Ectodermal cell (in vitro differentiated cells): Measurements from ENCODE around the gene SARM1. TPM values are rescaled to one million over a fixed set of nuclear protein-coding genes. Genes with fewer than 3 reads are reported as not detected.

Experiments used
- H3K27ac ChIP-seq: 2 replicates; pipeline ENCODE4 v1.7.0; 2013; ENCODE audit warnings: mild to moderate bottlenecking, low read depth, low read length; ENCODE audit not compliant: insufficient read depth, poor library complexity, severe bottlenecking
- H3K27me3 ChIP-seq: 2 replicates; pipeline ENCODE4 v1.7.0; 2013; ENCODE audit warnings: mild to moderate bottlenecking, low read length; ENCODE audit not compliant: insufficient read depth, control insufficient read depth, poor library complexity, severe bottlenecking
- H3K36me3 ChIP-seq: one replicate; pipeline ENCODE4 v1.7.0; 2013; ENCODE audit warnings: low read length; ENCODE audit not compliant: control insufficient read depth, insufficient read depth
- H3K4me1 ChIP-seq: one replicate; pipeline ENCODE4 v1.7.0; 2013; ENCODE audit warnings: low read length; ENCODE audit not compliant: control insufficient read depth, insufficient read depth
- H3K4me3 ChIP-seq: 2 replicates; pipeline ENCODE4 v1.7.0; 2013; ENCODE audit warnings: low read depth, low read length, control low read depth; ENCODE audit not compliant: insufficient read depth
- H3K9me3 ChIP-seq: 2 replicates; pipeline ENCODE4 v1.7.0; 2013; ENCODE audit warnings: mild to moderate bottlenecking, low read length, moderate library complexity; ENCODE audit not compliant: control insufficient read depth
- WGBS, 2 experiments: methylation state at CpG; one replicate each; pipeline ENCODE4 v1.1.7; 2013; ENCODE audit warnings: missing lambda C conversion rate in 2 of 2; 5-methylcytosine and 5-hydroxymethylcytosine counted together
- polyA plus RNA-seq, 4 experiments: library from polyadenylated mRNA; stranded (reverse); fragments of 50-300 nt; gene quantifications; one replicate each; pipeline ENCODE4 v1.2.3, GENCODE V29; 2013

The SARM1 gene
- polyA plus RNA-seq (2013, experiment 1 of 4): 8.2 TPM
- 9.3 TPM for polyA plus RNA-seq (2013, experiment 2 of 4)
- polyA plus RNA-seq (2013, experiment 3 of 4): 4.6 TPM
- 6.4 TPM for polyA plus RNA-seq (2013, experiment 4 of 4)

- Histone ChIP-seq H3K4me3 (peak within 1 kb of the TSS; percentile 46), H3K4me1 (peaks cover 13% of the 10 kb centered on the region), H3K9me3 (no peaks in the 10 kb centered on the region), H3K36me3 (no peaks in the 10 kb centered on the region), H3K27ac (peak within 1 kb of the TSS; percentile 56), H3K27me3 (peaks cover 34% of the 10 kb centered on the region)
- whole genome bisulfite sequencing, 2 experiments: 0 to 1% methylated on average over 80 of the region's 80 CpGs
These were observed at the start of gene SARM1 for GRCh38 chr17:28371245-28372202. SARM1 (plus strand) TSS chr17:28371694; CDS start chr17:28372033, 339 bp downstream.

- WGBS, 2 experiments: 91 to 92% methylated on average over 4 to 5 of the region's 5 CpGs
These were observed 47.2 kb upstream of the SARM1 start for GRCh38 chr17:28324267-28324745.

DNA sequence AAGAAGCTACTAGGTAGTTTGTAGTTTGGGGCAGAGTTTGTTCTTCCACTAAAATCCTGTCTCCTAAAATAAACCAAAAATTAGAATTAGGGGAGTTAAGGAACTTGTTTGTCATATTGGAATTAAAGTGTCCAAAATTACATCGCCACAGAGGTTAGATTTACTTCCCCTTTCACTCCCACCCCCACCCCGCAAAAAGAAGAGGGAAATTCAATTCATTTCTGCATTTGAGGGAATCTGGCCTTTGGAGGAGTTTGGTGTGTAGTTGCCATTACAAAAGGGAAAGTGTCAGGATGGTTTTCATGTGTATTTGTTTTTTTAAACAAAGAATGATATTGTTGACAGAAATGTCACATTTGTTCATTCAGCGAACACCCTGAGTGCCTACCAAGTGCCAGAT, 46.7 kb upstream of the SARM1 start:
- Histone ChIP-seq H3K4me3 (no peak overlapping the region), H3K4me1 (peaks cover 21% of the 10 kb centered on the region), H3K27ac (no peak overlapping the region), H3K27me3 (no peaks in the 10 kb centered on the region), H3K36me3 (peaks cover 18% of the 10 kb centered on the region), H3K9me3 (no peaks in the 10 kb centered on the region)
- 99 to 100% methylated on average over 1 to 2 of the region's 3 CpGs for WGBS, 2 experiments

More at GRCh38 chr17:28324267-28324745, 47.2 kb upstream of the SARM1 start:
- Histone ChIP-seq H3K27ac (no peak overlapping the region), H3K9me3 (no peaks in the 10 kb centered on the region), H3K36me3 (peaks cover 17% of the 10 kb centered on the region), H3K4me1 (peaks cover 21% of the 10 kb centered on the region), H3K4me3 (no peak overlapping the region), H3K27me3 (no peaks in the 10 kb centered on the region)

DNA sequence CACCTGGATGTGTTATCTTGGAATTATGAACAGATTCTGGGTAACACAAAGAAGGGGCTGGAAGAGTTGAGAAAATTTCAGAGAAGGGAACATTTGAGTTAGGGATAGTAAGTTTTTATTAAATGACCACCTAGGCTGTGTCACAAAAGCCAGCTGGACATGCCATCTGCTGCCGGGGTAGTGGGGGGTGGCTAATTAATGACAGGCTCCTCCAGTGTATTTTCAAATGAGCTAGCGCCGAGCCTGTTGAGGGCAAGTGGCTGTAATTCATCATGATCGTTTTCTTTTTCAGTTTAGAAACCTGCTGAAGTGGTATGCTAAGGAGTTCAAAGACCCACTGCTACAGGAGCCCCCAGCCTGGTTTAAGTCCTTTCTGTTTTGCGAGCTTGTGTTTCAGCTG, 46.3 kb upstream of the SARM1 start:
- WGBS, 2 experiments: 87 to 91% methylated on average over 5 of the region's 5 CpGs
- Histone ChIP-seq H3K27me3 (no peaks in the 10 kb centered on the region), H3K27ac (no peak overlapping the region), H3K4me3 (no peak overlapping the region), H3K9me3 (no peaks in the 10 kb centered on the region), H3K36me3 (peaks cover 18% of the 10 kb centered on the region), H3K4me1 (peaks cover 21% of the 10 kb centered on the region)

- Histone ChIP-seq H3K27ac (no peak overlapping the region), H3K9me3 (no peaks in the 10 kb centered on the region), H3K4me3 (no peak overlapping the region), H3K36me3 (peaks cover 18% of the 10 kb centered on the region), H3K27me3 (no peaks in the 10 kb centered on the region), H3K4me1 (peaks cover 21% of the 10 kb centered on the region)
- 94 to 95% methylated on average over 7 of the region's 7 CpGs for WGBS, 2 experiments
These were observed 45.4 kb upstream of the SARM1 start for GRCh38 chr17:28326114-28326513.

GRCh38 chr17:28327031-28327607, 44.4 kb upstream of the SARM1 start:
- Histone ChIP-seq H3K4me1 (peaks cover 17% of the 10 kb centered on the region), H3K4me3 (no peak overlapping the region), H3K27ac (no peak overlapping the region), H3K9me3 (no peaks in the 10 kb centered on the region), H3K27me3 (no peaks in the 10 kb centered on the region), H3K36me3 (peaks cover 18% of the 10 kb centered on the region)
- 91 to 96% methylated on average over 9 of the region's 9 CpGs for WGBS, 2 experiments

DNA sequence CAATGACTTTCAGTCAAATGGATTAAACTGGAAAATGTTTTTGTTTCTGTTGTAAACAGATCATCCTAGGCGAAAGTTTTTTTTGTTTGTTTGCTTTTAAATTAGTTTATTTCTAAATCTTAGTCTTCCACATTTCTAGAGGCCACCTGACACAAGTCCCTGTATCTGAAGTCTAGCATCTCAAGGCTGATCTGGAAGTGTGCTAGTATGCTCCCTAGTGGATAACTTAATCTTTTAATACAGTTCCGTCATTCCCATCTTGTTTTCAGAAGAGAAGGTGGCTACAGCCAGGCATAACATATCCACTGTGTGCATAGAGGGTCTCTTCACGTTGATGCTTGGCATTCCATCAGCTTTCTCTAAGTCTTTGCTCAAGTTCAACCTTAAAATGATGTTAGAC, 43.8 kb upstream of the SARM1 start:
- no peak overlapping the region for H3K4me3 ChIP-seq
- peaks cover 18% of the 10 kb centered on the region for H3K36me3 ChIP-seq
- no peak overlapping the region for H3K27ac ChIP-seq
- no peaks in the 10 kb centered on the region for H3K27me3 ChIP-seq
- H3K4me1 ChIP-seq: peaks cover 17% of the 10 kb centered on the region
- H3K9me3 ChIP-seq: no peaks in the 10 kb centered on the region
- WGBS, 2 experiments: 89 to 96% methylated on average over 3 of the region's 3 CpGs

DNA sequence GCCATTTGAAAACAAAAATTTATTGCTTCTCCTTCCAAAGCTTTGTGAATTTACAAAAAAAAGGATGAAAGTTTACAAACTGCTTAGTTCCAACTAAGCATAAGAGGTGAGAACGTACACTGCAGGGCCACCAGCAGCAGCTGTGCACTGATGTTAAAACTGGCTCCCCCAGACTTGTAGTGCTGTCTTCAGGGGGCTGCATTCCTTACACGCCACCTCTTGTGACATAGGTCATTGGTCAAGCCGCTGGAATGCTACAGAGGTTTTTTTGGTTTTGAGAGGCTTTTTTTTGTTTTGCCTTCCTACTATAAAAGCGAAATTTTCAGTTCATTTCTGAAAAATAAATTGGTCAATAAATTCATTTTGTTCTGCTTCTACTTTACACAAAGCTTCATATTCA, 43.2 kb upstream of the SARM1 start:
- peaks cover 17% of the 10 kb centered on the region for H3K4me1 ChIP-seq
- H3K9me3 ChIP-seq: no peaks in the 10 kb centered on the region
- H3K4me3 ChIP-seq: no peak overlapping the region
- H3K27ac ChIP-seq: peak overlapping the region; percentile 71
- peaks cover 18% of the 10 kb centered on the region for H3K36me3 ChIP-seq
- H3K27me3 ChIP-seq: no peaks in the 10 kb centered on the region
- WGBS, 2 experiments: 70 to 82% methylated on average over 3 of the region's 4 CpGs

GRCh38 chr17:28330671-28331070, 40.8 kb upstream of the SARM1 start:
- Histone ChIP-seq H3K9me3 (no peaks in the 10 kb centered on the region), H3K4me1 (peaks cover 22% of the 10 kb centered on the region), H3K27me3 (no peaks in the 10 kb centered on the region), H3K4me3 (no peak overlapping the region), H3K36me3 (peaks cover 17% of the 10 kb centered on the region), H3K27ac (no peak overlapping the region)
- 90 to 93% methylated on average over 5 of the region's 5 CpGs for WGBS, 2 experiments

DNA sequence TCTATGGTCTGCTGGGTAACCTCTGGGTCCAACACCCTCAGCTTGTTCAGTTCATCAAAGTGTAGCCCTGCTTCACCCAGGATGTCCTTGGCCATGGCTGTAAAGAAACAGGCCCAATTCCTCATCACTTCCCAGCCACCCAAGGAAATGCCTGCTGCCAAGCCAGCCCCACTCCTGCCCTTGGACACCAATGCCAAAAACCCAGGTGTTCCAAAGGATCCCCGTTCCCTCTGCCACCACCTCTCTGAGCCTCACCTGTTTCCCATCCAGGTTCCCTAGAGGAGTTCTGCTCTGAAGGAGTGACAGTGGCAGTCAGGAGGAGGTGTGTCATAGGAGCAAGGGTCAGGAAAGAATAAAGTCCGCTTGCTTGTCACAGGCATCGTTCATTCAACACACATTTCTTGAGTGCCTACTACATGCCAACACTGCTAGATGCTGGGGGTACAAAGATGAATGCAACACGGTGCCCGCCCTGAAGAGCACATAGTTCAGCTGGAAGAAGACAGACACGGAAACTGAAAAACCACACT, 39.5 kb upstream of the SARM1 start:
- Histone ChIP-seq H3K4me3 (no peak overlapping the region), H3K9me3 (no peaks in the 10 kb centered on the region), H3K27ac (no peak overlapping the region), H3K4me1 (peaks cover 27% of the 10 kb centered on the region), H3K27me3 (no peaks in the 10 kb centered on the region), H3K36me3 (peaks cover 4% of the 10 kb centered on the region)
- 92 to 95% methylated on average over 6 of the region's 6 CpGs for WGBS, 2 experiments
